ENCODE data around the gene RNF26.

Gene RNF26

DNA sequence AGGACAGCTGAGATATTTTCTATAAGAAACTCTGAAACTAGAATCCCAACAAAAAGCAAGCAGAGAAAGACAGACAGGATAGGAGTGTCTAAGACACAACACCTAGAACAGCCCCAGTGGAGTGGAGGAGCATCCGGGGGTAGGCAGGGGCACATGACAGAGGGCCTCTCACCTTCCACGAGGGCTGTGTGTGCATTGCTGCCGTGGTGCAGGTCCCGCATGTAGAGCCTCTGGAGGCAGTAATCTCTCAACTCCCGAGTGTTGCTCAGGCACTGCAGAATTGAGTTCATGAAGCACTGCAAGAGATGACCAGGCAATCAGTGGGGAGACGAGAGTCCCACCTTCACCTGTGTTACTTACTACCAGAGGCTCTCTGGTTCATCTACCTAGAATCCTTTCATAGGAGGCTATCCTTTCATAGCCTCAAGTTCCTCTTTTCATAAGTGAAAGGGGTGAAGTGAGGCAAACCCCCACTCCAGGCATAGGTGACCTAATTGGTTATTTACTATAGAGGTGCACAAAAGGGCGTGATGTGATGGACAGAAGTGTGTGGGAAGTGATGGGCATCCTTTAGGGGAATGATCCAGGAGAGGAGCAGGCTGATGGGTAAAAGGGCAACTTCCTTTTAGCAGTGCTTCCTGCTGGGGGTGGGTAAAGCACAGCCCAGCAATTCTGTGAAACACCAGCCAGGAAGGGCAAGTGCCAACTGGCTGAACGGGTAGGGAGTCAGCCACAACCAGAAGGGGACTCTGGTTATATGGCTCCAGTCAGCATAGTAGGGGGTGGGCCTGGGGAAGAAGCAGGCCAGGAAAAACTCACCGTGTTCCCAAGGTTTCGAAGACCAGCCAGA is 25.3 kb downstream of the RNF26 start:
- no peak for TF ChIP-seq ZFX (IDR thresholded peaks at IDR 0.05)
- H3K27ac ChIP-seq = peak overlapping the region; percentile 63

DNA sequence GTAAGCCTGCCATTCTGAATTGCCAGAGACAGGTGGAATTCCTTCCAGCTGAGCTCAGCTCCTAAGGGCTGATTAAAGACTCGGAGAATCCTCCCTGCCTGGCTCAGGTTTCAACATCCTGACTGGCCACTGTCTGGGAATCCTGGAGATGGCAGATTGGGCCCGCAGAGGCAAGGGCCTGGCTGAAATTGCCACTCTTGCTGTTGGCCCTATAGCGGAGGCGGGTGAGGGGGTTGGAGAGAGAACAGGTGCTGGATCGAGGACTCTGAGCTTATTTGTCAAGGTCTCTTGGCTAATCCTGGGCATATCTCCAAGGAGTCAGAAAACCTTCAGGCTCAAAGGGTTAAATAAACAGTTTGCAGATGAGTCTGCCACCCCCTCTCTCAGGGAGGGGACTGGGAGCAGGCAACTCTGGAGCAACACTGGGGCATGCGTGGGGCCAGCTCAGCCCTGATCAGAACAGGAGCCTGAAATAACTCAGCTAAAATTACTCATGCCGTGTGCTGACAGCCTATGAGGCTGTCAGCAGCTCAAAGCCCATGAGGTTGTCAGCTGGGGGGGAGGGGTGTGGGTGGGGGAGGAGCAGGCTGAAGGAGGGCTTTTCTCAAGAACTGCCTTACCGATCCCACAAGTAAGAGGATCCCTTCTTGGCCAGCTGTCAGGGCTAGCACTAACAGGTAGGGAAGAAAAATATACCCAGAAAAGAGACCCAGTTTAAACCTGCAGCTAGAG is 26.9 kb downstream of the RNF26 start:
- peak overlapping the region; percentile 63 for H3K27ac ChIP-seq
- TF ChIP-seq, protein P1, sequence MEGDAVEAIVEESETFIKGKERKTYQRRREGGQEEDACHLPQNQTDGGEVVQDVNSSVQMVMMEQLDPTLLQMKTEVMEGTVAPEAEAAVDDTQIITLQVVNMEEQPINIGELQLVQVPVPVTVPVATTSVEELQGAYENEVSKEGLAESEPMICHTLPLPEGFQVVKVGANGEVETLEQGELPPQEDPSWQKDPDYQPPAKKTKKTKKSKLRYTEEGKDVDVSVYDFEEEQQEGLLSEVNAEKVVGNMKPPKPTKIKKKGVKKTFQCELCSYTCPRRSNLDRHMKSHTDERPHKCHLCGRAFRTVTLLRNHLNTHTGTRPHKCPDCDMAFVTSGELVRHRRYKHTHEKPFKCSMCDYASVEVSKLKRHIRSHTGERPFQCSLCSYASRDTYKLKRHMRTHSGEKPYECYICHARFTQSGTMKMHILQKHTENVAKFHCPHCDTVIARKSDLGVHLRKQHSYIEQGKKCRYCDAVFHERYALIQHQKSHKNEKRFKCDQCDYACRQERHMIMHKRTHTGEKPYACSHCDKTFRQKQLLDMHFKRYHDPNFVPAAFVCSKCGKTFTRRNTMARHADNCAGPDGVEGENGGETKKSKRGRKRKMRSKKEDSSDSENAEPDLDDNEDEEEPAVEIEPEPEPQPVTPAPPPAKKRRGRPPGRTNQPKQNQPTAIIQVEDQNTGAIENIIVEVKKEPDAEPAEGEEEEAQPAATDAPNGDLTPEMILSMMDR (conservative IDR thresholded peaks at IDR 0.05) = no peak
- TF ChIP-seq ZFX (IDR thresholded peaks at IDR 0.05) = no peak

DNA sequence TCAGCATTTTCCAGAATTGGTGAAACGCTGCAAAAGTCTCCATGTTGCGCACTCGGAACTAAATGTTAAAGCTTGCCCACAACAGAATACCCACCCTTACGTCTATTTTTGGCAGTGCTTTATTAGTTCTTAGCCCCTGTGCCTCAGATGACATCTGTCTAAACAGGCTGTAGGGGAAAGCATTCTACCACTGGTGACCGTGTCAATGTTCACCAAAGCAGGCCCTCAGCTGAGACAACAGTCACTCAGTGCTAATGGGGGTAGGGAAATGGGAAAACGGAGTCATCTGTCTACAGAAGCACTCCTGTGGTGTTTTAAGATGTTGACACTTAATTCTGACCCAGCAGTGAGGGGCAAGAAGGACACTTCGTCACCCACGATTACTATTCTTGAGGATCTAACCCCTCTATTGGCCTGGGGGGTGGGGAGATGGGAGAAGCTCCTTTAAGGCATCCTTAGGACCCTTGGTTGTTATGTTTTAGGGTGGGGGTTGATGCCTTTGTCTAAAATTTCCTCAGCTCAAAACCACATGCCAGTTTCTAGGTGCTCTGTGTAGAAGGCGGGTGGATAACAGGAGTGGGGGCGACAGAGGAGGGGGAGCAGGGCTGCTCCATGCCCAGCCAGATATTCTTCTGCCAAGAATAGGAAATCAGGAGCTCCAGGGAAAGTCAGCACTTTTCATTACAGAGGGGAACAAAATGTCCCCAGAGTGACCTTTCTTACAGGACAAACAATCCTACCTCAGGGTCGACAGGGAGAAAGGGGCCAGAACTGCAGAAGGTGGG is 27.8 kb downstream of the RNF26 start:
- peak overlapping the region; percentile 63 for H3K27ac ChIP-seq

DNA sequence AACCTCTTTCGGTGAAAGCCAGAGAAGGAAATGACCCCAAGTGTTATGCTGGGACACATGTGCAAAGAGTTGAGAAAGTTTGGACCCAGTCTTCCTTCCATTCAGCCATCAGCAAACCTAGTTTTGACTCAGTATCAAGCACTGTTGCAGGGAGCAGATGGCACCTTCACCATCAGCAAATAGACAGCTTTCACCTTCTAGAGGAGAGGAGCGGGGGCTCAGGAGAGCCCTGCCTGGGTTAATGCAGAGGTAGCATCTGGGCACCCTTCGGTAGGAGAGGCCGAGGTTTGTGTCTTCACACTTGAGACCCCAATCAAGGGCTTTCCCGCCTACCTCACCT is 28.4 kb downstream of the RNF26 start:
- H3K27ac ChIP-seq = peak overlapping the region; percentile 63
- no peak for TF ChIP-seq ZFX (IDR thresholded peaks at IDR 0.05)
- TF ChIP-seq, protein P1 (conservative IDR thresholded peaks at IDR 0.05) = no peak

More for the DNA sequence above, 27.8 kb downstream of the RNF26 start:
- TF ChIP-seq, protein P1 (conservative IDR thresholded peaks at IDR 0.05) = no peak
- no peak for TF ChIP-seq ZFX (IDR thresholded peaks at IDR 0.05)

DNA sequence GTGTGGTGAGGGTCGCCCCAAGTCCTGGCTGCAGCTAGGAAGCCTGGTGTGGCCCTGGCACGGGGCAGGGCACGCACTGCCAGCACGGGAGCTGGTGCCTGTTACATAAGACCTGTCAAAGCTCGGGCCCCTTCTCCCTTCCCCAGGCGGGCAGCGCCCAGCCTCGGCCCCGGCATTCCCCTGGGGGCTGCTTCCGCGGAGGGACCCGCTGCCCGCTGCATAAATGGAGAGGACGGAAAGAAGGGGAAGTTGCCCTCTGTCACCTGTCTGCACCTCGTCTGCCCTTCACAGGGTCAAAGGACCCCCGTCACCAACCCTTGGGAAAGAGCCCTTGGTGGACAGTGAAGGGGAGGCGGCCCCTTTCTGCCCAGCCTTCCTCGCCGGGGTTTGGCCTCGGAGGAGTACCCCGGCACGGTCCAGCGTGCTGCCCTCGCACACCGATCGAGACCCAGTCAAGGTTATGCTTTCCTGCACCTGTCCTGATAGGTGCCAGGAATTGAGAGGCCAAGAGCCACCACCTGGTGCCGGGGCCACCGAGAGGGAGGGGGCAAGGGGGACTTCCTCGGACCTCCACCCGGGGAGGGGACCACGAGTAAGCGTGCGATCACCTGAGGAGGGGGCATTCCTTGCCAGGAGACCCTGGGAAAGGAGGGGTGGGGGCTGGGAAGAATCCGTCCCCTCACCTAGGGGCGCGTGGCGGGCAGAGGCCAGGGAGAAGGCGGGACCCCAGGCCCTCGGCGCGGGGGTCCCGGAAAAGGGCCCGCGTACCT is 28.9 kb downstream of the RNF26 start:
- H3K27ac ChIP-seq = peak overlapping the region; percentile 63
- TF ChIP-seq, protein P1 (conservative IDR thresholded peaks at IDR 0.05) = no peak
- no peak for TF ChIP-seq ZFX (IDR thresholded peaks at IDR 0.05)

DNA sequence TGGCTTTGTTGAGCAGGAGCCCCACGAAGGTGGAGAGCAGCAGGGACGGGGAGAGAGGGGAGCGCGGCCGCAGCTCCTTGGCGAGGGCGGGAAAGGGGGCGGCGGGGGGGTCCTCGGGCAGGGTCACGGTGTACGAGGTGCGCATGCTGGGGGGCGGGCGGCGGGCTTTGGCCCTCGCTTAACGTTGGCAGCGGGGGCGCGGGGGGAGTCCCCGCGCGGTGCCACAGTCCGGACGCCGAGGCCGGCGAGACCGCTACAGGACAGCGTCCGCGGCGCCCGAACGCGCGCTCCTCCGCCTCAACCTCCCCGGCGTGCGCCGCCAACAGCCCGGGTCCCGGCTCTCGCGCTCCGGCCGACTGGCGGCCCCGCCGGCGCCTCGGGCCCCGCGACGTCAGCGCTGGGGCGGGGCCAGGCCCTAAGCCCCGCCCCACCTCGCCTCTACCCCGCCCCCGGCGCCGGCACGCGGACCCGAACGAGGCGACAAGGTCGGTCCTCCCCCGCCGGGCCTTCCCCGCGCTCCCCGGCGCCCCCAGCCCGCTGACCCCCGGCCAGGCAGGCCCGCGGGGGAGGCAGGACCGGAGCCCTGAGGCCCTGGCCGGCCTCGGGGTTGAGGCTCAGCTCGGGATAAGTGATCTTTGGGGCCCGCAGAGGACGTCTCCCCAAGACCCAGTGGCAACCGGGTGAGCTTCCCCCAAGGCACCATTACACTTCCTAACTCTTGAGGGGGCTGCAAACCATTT is 29.7 kb downstream of the RNF26 start:
- TF ChIP-seq, protein P1 (conservative IDR thresholded peaks at IDR 0.05) = no peak
- TF ChIP-seq ZFX (IDR thresholded peaks at IDR 0.05) = no peak
- peak overlapping the region; percentile 63 for H3K27ac ChIP-seq
